Measurements from ENCODE around the gene SUSD3.

The SUSD3 gene

DNA sequence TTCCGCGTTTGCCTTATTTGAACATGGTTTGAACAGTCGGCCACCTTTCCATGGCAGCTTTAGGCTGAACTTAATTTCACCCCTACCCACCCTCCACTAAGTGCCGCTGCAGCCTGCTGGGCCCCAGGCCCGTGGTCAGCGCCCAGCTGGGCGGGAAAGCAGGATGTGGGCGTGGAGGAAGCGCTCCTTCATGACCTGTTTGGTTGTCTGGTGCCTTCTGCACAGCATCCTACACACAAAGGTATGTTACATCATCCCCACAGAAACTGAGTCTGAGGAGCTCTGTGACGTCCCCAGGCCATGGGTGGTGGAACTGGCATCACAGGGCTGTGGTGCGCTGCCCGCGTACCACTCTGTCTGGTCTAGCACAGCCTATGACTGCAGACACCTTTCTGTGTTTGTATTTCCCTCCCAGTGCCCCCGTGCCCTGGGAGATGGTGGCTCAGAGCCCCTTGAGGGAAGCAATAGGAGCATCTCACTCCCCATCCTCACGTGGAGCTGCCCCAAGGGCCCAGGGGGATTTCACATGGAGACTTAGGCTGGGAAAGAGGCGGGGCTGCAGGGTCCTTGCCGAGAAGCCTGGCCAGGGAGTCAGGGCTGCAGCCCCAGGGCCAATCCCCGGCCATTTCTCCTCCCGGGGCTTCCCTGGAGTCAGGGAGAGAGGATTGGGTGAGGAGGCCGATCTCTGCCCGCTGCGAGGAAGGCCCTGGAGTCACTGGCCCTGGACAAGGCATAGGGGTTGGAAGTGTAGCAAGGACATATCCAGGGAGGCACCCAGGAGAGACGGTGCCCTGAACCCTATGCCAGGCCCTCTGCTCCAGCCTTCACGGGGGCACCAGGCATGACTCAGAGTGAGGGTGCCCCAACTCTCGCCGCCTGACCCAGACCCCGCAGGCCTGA is 37.5 kb upstream of the SUSD3 start:
- no peak overlapping the region for H3K4me2 ChIP-seq (ENCODE audit: low read length)
- no peaks in the 10 kb centered on the region for H3K9me3 ChIP-seq (replicated peaks; ENCODE audit: low read length)
- H3K4me3 ChIP-seq (ENCODE audit: low read length) = no peak overlapping the region
- no peak overlapping the region for H3K9ac ChIP-seq (ENCODE audit: low read depth, low read length)
- peaks cover 4% of the 10 kb centered on the region for H3K27me3 ChIP-seq (ENCODE audit: control insufficient read depth, insufficient read depth, low read length)
- no peaks in the 10 kb centered on the region for H3K4me1 ChIP-seq (ENCODE audit: control insufficient read depth, insufficient read depth, low read length)
- no peaks in the 10 kb centered on the region for H3K36me3 ChIP-seq (ENCODE audit: insufficient read depth, low read length)

DNA sequence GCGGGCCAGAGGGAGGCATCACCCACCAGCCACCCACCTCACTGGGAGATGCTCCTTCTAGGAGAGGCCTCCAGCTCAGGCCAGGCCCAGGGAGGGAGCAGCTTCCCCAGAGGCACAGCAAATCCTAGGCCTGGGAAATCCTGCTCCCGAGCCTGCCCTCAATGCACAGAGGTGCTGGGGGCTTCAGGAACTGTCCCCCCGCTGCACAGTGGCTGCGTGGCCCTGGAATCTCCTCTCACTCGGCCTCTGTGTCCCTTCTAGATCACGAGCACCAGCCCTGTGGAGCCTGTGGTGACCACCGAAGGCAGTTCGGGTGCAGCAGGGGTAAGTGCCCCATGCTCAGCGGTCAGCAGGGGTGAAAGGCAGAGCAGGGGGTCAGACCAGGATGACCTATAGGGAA is 36.4 kb upstream of the SUSD3 start:
- Histone ChIP-seq H3K36me3 (ENCODE audit: insufficient read depth, low read length) (no peaks in the 10 kb centered on the region), H3K27me3 (ENCODE audit: control insufficient read depth, insufficient read depth, low read length) (peaks cover 4% of the 10 kb centered on the region), H3K9ac (ENCODE audit: low read depth, low read length) (no peak overlapping the region), H3K9me3 (replicated peaks; ENCODE audit: low read length) (no peaks in the 10 kb centered on the region), H3K4me3 (ENCODE audit: low read length) (no peak overlapping the region), H3K4me1 (ENCODE audit: control insufficient read depth, insufficient read depth, low read length) (no peaks in the 10 kb centered on the region), H3K4me2 (ENCODE audit: low read length) (no peak overlapping the region)

DNA sequence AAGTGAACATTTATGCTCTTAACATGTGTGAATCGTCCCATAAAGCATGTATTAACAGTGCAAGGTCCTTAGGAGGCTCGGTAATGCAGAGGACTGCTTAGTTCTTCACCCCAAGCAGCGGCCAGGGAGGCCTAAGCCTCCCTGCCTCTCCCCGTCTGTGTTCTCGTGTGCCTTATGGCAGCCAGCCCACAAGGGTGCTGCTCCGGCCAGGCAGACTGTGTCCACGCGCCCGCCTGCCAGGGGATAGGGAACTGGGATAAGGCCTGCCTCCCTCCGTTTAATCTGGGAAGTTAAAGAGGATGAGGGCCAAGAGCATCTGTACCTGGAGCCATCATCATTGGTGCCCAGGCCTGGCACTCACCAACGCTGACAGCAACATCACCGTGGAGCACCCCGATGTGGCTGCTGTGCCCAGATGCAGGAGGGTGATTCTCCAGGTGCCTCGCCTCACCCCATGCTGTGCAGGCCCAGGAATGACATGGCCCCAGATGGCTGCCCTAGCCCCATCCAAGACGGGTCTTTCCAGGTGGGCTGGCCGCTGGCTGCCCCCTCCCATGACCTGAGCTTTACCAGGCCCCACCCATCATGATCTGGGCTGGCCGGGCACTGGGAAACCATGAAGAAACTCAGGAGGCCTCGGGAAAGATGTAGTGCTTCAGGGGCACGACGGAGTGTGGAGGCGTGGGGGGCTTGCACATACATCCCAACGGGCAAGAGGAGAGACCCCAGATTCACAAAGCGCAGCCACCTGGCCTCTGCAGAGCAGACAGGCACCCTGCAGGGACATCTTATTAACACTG is 35.6 kb upstream of the SUSD3 start:
- Histone ChIP-seq H3K4me3 (ENCODE audit: low read length) (no peak overlapping the region), H3K9ac (ENCODE audit: low read depth, low read length) (no peak overlapping the region), H3K4me2 (ENCODE audit: low read length) (no peak overlapping the region), H3K27me3 (ENCODE audit: control insufficient read depth, insufficient read depth, low read length) (no peaks in the 10 kb centered on the region), H3K4me1 (ENCODE audit: control insufficient read depth, insufficient read depth, low read length) (no peaks in the 10 kb centered on the region), H3K9me3 (replicated peaks; ENCODE audit: low read length) (no peaks in the 10 kb centered on the region), H3K36me3 (ENCODE audit: insufficient read depth, low read length) (no peaks in the 10 kb centered on the region)

DNA sequence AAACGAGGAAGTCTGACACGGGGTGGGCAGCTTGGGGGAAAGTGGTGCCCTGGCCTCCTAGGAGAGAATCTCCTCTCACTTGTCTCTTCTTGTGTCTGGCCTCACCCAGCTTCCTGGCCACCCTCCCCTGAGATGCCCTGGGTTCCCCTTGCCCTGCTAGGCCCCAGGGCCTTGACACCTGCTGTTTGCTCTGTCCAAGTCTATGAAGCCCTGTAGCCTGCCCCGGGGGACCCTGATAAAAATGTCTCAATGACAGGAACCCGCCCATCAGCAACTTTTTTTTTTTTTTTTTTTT is 35.0 kb upstream of the SUSD3 start:
- no peaks in the 10 kb centered on the region for H3K9me3 ChIP-seq (replicated peaks; ENCODE audit: low read length)
- H3K4me1 ChIP-seq (ENCODE audit: control insufficient read depth, insufficient read depth, low read length) = no peaks in the 10 kb centered on the region
- H3K36me3 ChIP-seq (ENCODE audit: insufficient read depth, low read length) = no peaks in the 10 kb centered on the region

DNA sequence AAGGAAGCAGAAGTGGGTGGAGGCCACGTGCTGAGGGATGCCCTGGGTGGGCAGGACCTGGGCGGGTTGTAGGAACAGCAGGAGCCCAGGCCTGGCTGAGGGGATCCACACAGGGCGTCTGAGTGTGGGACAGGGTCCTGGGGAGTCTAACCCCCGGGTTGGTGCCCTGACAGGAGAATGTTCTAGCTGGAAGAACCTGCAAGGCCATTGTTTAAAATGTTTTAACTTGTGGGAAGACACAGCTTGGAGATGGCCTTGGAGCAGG is 33.9 kb upstream of the SUSD3 start:
- H3K27me3 ChIP-seq (ENCODE audit: control insufficient read depth, insufficient read depth, low read length) = no peaks in the 10 kb centered on the region
- no peak overlapping the region for H3K4me2 ChIP-seq (ENCODE audit: low read length)
- H3K4me1 ChIP-seq (ENCODE audit: control insufficient read depth, insufficient read depth, low read length) = no peaks in the 10 kb centered on the region
- H3K36me3 ChIP-seq (ENCODE audit: insufficient read depth, low read length) = no peaks in the 10 kb centered on the region
- no peak overlapping the region for H3K9ac ChIP-seq (ENCODE audit: low read depth, low read length)
- no peaks in the 10 kb centered on the region for H3K9me3 ChIP-seq (replicated peaks; ENCODE audit: low read length)
- H3K4me3 ChIP-seq (ENCODE audit: low read length) = no peak overlapping the region

More for the DNA sequence above, 35.0 kb upstream of the SUSD3 start:
- no peaks in the 10 kb centered on the region for H3K27me3 ChIP-seq (ENCODE audit: control insufficient read depth, insufficient read depth, low read length)
- H3K4me3 ChIP-seq (ENCODE audit: low read length) = no peak overlapping the region
- H3K9ac ChIP-seq (ENCODE audit: low read depth, low read length) = no peak overlapping the region
- no peak overlapping the region for H3K4me2 ChIP-seq (ENCODE audit: low read length)

DNA sequence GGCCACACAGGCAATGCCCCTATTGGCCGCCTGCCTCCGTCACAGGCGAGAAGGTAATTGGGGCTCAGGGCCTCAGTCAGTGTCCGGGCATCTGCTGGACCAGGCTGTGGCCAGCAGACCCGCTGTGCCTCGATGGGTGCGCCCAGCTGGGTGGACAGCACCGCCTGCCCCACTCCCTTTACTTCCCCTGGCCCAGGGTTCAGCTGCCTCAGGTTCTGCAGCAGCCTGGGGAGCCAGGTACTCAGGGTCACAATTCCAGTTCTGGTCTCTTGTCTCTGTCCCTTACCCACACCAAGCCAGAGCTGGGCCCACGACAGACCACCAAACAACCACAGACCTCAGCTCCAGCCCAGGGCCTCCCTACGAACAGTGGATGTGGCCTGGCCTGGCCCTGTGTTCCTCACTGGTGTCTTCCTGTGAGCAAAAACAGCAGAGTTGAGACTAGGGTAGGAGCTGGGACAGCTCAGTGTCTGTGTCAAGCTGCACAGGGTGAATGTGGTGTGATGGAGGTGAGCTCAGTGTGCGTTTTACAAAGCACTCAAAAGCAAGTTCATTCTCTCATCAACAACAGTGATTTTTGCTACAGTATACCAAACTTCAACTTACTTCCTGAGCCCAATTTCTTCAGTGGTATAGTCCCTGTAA is 33.4 kb upstream of the SUSD3 start:
- Histone ChIP-seq H3K36me3 (ENCODE audit: insufficient read depth, low read length) (no peaks in the 10 kb centered on the region), H3K9ac (ENCODE audit: low read depth, low read length) (no peak overlapping the region), H3K4me1 (ENCODE audit: control insufficient read depth, insufficient read depth, low read length) (no peaks in the 10 kb centered on the region)

GRCh38 chr9:93025736-93026135 is 32.8 kb upstream of the SUSD3 start:
- H3K4me3 ChIP-seq (ENCODE audit: low read length) = no peak overlapping the region
- H3K4me1 ChIP-seq (ENCODE audit: control insufficient read depth, insufficient read depth, low read length) = no peaks in the 10 kb centered on the region
- H3K9ac ChIP-seq (ENCODE audit: low read depth, low read length) = no peak overlapping the region
- peaks cover under 1% of the 10 kb centered on the region for H3K27me3 ChIP-seq (ENCODE audit: control insufficient read depth, insufficient read depth, low read length)
- H3K9me3 ChIP-seq (replicated peaks; ENCODE audit: low read length) = no peaks in the 10 kb centered on the region
- H3K36me3 ChIP-seq (ENCODE audit: insufficient read depth, low read length) = no peaks in the 10 kb centered on the region
- H3K4me2 ChIP-seq (ENCODE audit: low read length) = no peak overlapping the region

More for the DNA sequence above, 33.4 kb upstream of the SUSD3 start:
- no peaks in the 10 kb centered on the region for H3K27me3 ChIP-seq (ENCODE audit: control insufficient read depth, insufficient read depth, low read length)
- no peak overlapping the region for H3K4me2 ChIP-seq (ENCODE audit: low read length)
- no peaks in the 10 kb centered on the region for H3K9me3 ChIP-seq (replicated peaks; ENCODE audit: low read length)
- no peak overlapping the region for H3K4me3 ChIP-seq (ENCODE audit: low read length)

- Histone ChIP-seq H3K4me2 (ENCODE audit: low read length) (no peak overlapping the region), H3K9ac (ENCODE audit: low read depth, low read length) (no peak overlapping the region), H3K4me1 (ENCODE audit: control insufficient read depth, insufficient read depth, low read length) (no peaks in the 10 kb centered on the region), H3K9me3 (replicated peaks; ENCODE audit: low read length) (no peaks in the 10 kb centered on the region), H3K27me3 (ENCODE audit: control insufficient read depth, insufficient read depth, low read length) (peaks cover 9% of the 10 kb centered on the region), H3K4me3 (ENCODE audit: low read length) (no peak overlapping the region), H3K36me3 (ENCODE audit: insufficient read depth, low read length) (no peaks in the 10 kb centered on the region)
These were observed 31.9 kb upstream of the SUSD3 start for GRCh38 chr9:93026640-93027039.

DNA sequence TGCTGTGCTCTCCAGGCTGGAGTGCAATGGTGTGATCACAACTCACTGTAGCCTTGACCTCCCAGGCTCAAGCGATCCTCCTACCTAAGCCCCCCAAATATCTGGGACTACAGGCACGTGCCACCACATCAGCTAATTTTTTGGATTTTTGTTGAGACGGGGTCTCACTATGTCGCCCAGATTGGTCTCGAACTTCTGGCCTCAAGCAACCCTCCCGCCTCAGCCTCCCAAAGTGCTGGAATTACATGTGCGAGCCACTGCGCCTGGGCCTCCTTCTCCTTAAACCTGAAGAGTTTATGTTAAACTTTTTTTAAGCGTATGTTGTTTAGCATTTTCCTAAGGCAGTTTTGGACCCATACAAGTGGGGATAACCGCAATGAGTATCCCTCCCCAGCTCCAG is 30.8 kb upstream of the SUSD3 start:
- Histone ChIP-seq H3K36me3 (ENCODE audit: insufficient read depth, low read length) (no peaks in the 10 kb centered on the region), H3K9ac (ENCODE audit: low read depth, low read length) (no peak overlapping the region), H3K4me3 (ENCODE audit: low read length) (no peak overlapping the region), H3K4me2 (ENCODE audit: low read length) (no peak overlapping the region), H3K27me3 (ENCODE audit: control insufficient read depth, insufficient read depth, low read length) (peaks cover 20% of the 10 kb centered on the region), H3K9me3 (replicated peaks; ENCODE audit: low read length) (no peaks in the 10 kb centered on the region), H3K4me1 (ENCODE audit: control insufficient read depth, insufficient read depth, low read length) (no peaks in the 10 kb centered on the region)

DNA sequence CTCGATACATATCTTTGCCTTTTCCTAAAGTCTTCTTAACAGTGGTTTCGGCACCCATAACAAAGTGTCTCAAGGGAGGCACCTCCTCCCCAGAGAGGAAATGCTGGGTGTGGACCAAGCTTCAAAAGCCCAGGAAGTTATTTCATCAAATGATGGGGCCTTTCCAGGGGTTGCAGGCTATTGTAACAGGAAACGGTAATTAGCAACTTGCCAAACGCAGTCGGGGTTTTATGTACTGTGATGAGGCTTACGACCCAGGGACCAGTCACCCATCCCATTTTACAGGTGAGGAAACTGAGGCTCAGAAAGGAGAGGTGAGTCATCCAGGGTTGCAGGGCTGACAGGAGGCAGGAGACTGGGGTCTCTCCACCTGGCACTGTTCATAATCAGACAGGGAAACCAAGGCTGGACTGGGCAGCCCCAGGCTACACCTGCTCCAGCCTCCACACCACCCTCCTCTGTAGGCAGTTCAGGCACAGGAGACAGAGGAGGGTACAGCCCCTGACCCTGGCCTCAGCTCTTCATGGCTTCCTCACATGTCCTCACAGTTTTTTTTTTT is 30.0 kb upstream of the SUSD3 start:
- Histone ChIP-seq H3K4me3 (ENCODE audit: low read length) (no peak overlapping the region), H3K4me2 (ENCODE audit: low read length) (no peak overlapping the region), H3K4me1 (ENCODE audit: control insufficient read depth, insufficient read depth, low read length) (no peaks in the 10 kb centered on the region), H3K27me3 (ENCODE audit: control insufficient read depth, insufficient read depth, low read length) (peaks cover 22% of the 10 kb centered on the region), H3K36me3 (ENCODE audit: insufficient read depth, low read length) (no peaks in the 10 kb centered on the region), H3K9me3 (replicated peaks; ENCODE audit: low read length) (no peaks in the 10 kb centered on the region), H3K9ac (ENCODE audit: low read depth, low read length) (no peak overlapping the region)

Data from skeletal muscle satellite cell (primary cell).